Spleen (tissue), 7 donors: ENCODE results near the gene LY86.

Experiments
- CTCF ChIP-seq, 11 experiments: fragments of 200-600 bp in 7 of 11; fragments of 450-650 bp in 4 of 11; sonication (generic) in 4 of 11; IDR thresholded peaks in 8 of 11; conservative IDR thresholded peaks in 3 of 11; 1 replicate in 7 of 11; 2 replicates in 4 of 11; pipeline versions ENCODE4 v1.4.0 to v1.8.0; 2016 to 2021; ENCODE audit warnings: antibody characterized with exemption in 11 of 11, inconsistent platforms in 4 of 11, mild to moderate bottlenecking in 1 of 11
- POLR2A ChIP-seq, 3 donors: fragments of 450-650 bp; IDR thresholded peaks; one replicate each; pipeline ENCODE4 v1.5.1; 2017; ENCODE audit warnings: antibody characterized with exemption in 3 of 3, mild to moderate bottlenecking in 1 of 3
- POLR2AphosphoS5 ChIP-seq, 3 donors: sonication (generic); formaldehyde crosslinking; IDR thresholded peaks; one replicate each; pipeline ENCODE4 v1.5.1; 2017; ENCODE audit warnings: antibody characterized with exemption in 3 of 3
- donor health status: DM: no; HTN: no; CAD: no; lungs with moderate emphysema.
- donor health status: DM: no; HTN: no; CAD: no.
- donor health status: DM: no; HTN: no; CAD: no.

GRCh38 chr6:6700407-6701270, 112.1 kb downstream of the LY86 start:
- TF ChIP-seq POLR2AphosphoS5 (IDR thresholded peaks at IDR 0.05) (no peak), CTCF (IDR thresholded peaks at IDR 0.05 in 8 of 11, conservative IDR thresholded peaks at IDR 0.05 in 3 of 11) (no peak), POLR2A (IDR thresholded peaks at IDR 0.05) (no peak)
